ENCODE results near the gene LRRC4C. TPM values are rescaled to one million over a fixed set of nuclear protein-coding genes. Genes with fewer than 3 reads are reported as not detected.

LRRC4C gene
- total RNA-seq, 1 experiment from 2014 or later, result 0.15 TPM

DNA sequence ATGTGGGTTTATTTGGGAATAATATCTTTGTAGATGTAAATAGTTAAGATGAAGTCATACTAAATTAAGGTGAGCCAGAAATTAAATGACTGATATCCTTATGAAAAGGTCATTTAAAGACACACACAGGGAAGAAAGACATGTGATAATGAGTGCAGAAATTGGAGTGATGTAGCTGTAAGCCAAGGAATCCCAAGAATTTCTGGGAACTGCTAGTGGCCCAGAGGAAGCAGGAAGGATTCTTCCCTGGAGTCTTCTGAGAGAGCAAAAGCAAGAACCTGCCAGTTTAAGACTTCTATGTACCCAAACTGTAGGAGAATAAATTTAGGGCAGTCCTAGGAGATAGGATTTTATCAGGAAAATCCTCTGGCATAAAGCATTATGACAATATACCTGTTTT, 66.9 kb downstream of the LRRC4C start:
- Histone ChIP-seq H3K9me3 (ENCODE audit: control insufficient read depth, insufficient read depth, low read depth, low read length) (no peaks in the 10 kb centered on the region), H3K4me3 (ENCODE audit: low read depth in 2 of 2, low read length in 2 of 2) (no peak overlapping the region), H3K4me1 (ENCODE audit: control insufficient read depth, insufficient read depth, low read length) (no peaks in the 10 kb centered on the region), H3K27ac (ENCODE audit: low read length) (no peak overlapping the region), H3K27me3 (ENCODE audit: control insufficient read depth, insufficient read depth, low read length) (no peaks in the 10 kb centered on the region), H3K36me3 (ENCODE audit: control insufficient read depth, insufficient read depth, low read length) (no peaks in the 10 kb centered on the region)
- ATAC-seq (no peak), DNase-seq (ENCODE audit: low read depth, low spot score) (no peak)
- TF ChIP-seq SIN3A (IDR thresholded peaks at IDR 0.05; ENCODE audit: borderline replicate concordance, insufficient read depth, low read depth, low read length), result no peak
- TF ChIP-seq POLR2AphosphoS5 (IDR thresholded peaks at IDR 0.05; ENCODE audit: low read depth, low read length), result no peak
- TF ChIP-seq, protein P1, sequence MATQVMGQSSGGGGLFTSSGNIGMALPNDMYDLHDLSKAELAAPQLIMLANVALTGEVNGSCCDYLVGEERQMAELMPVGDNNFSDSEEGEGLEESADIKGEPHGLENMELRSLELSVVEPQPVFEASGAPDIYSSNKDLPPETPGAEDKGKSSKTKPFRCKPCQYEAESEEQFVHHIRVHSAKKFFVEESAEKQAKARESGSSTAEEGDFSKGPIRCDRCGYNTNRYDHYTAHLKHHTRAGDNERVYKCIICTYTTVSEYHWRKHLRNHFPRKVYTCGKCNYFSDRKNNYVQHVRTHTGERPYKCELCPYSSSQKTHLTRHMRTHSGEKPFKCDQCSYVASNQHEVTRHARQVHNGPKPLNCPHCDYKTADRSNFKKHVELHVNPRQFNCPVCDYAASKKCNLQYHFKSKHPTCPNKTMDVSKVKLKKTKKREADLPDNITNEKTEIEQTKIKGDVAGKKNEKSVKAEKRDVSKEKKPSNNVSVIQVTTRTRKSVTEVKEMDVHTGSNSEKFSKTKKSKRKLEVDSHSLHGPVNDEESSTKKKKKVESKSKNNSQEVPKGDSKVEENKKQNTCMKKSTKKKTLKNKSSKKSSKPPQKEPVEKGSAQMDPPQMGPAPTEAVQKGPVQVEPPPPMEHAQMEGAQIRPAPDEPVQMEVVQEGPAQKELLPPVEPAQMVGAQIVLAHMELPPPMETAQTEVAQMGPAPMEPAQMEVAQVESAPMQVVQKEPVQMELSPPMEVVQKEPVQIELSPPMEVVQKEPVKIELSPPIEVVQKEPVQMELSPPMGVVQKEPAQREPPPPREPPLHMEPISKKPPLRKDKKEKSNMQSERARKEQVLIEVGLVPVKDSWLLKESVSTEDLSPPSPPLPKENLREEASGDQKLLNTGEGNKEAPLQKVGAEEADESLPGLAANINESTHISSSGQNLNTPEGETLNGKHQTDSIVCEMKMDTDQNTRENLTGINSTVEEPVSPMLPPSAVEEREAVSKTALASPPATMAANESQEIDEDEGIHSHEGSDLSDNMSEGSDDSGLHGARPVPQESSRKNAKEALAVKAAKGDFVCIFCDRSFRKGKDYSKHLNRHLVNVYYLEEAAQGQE (IDR thresholded peaks at IDR 0.05; ENCODE audit: insufficient read depth in 1 of 2, low read depth in 2 of 2, low read length in 1 of 2), result no peak
- TF ChIP-seq, protein P2, sequence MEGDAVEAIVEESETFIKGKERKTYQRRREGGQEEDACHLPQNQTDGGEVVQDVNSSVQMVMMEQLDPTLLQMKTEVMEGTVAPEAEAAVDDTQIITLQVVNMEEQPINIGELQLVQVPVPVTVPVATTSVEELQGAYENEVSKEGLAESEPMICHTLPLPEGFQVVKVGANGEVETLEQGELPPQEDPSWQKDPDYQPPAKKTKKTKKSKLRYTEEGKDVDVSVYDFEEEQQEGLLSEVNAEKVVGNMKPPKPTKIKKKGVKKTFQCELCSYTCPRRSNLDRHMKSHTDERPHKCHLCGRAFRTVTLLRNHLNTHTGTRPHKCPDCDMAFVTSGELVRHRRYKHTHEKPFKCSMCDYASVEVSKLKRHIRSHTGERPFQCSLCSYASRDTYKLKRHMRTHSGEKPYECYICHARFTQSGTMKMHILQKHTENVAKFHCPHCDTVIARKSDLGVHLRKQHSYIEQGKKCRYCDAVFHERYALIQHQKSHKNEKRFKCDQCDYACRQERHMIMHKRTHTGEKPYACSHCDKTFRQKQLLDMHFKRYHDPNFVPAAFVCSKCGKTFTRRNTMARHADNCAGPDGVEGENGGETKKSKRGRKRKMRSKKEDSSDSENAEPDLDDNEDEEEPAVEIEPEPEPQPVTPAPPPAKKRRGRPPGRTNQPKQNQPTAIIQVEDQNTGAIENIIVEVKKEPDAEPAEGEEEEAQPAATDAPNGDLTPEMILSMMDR (IDR thresholded peaks at IDR 0.05), result no peak
- no peak for TF ChIP-seq TCF7L2 (IDR thresholded peaks at IDR 0.05; ENCODE audit: low read depth, low read length)
- BruUV-seq (replicated peaks), result no TSS peak
- in situ Hi-C loops (cut with HindIII; ENCODE audit: low pct_unique_long_range_greater_than_20kb, low sequenced_read_pairs) (no loop called here), intact Hi-C loops (cut with micrococcal nuclease; ENCODE audit: unreplicated experiment) (no loop called here)
- ChIA-PET POLR2A (no interaction called here), CTCF (no interaction called here)

DNA sequence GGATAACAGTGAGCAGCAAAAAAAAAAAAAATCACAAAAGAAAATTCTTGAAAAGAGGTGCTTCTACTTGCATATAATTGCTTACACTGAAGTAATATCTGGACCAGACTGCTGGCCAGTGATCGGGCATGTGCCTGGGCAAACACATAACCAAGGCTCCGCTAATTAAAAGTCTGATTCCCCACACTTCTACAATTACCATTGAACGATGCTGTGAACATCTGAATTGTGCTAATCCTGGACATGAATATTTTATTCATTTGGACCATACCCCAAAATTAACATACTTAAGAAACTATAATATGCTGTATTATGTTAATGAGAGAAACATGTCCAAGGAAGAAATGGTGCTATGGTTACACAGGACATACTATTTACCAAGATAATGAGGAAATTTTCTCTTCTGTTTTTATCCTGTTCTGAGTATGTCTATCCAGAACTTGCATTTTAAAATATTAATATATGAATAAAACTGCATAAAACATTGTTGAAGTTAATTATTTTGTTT, 69.8 kb downstream of the LRRC4C start:
- Histone ChIP-seq H3K27me3 (ENCODE audit: control insufficient read depth, insufficient read depth, low read length) (no peaks in the 10 kb centered on the region), H3K36me3 (ENCODE audit: control insufficient read depth, insufficient read depth, low read length) (no peaks in the 10 kb centered on the region), H3K4me3 (ENCODE audit: low read depth in 2 of 2, low read length in 2 of 2) (no peak overlapping the region), H3K4me1 (ENCODE audit: control insufficient read depth, insufficient read depth, low read length) (no peaks in the 10 kb centered on the region), H3K9me3 (ENCODE audit: control insufficient read depth, insufficient read depth, low read depth, low read length) (no peaks in the 10 kb centered on the region), H3K27ac (ENCODE audit: low read length) (no peak overlapping the region)
- CTCF ChIA-PET, result no interaction called here
- POLR2A ChIA-PET, result no interaction called here
- no peak for DNase-seq (ENCODE audit: low read depth, low spot score)
- TF ChIP-seq TCF7L2 (IDR thresholded peaks at IDR 0.05; ENCODE audit: low read depth, low read length) (no peak), POLR2AphosphoS5 (IDR thresholded peaks at IDR 0.05; ENCODE audit: low read depth, low read length) (no peak)
- in situ Hi-C loops (cut with HindIII; ENCODE audit: low pct_unique_long_range_greater_than_20kb, low sequenced_read_pairs), result no loop called here
- BruUV-seq (replicated peaks), result no TSS peak
- no peak for ATAC-seq
- intact Hi-C loops (cut with micrococcal nuclease; ENCODE audit: unreplicated experiment), result no loop called here

DNA sequence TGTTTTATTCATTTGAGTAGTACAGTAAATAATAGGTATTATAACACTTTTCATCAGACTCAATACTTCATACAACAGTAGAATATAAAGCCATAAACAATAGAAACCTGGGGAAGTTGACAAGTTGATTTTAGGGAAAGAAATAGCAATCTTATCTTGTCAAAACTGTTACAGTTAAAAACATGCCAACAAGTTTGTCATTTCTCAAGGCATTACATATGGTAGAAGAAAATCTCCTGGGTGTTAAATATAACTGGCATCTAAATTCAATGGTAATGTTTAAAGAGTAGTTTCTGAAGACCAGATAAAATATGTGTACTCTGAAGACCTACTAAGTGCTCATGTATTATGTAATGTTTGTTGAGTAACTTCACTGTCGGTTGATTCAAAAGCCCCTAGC, 75.1 kb downstream of the LRRC4C start:
- POLR2A ChIA-PET, result no interaction called here
- H3K27ac ChIP-seq (ENCODE audit: low read length), result no peak overlapping the region
- H3K9me3 ChIP-seq (ENCODE audit: control insufficient read depth, insufficient read depth, low read depth, low read length), result no peaks in the 10 kb centered on the region
- no TSS peak for BruUV-seq (replicated peaks)
- TF ChIP-seq, protein P2 (IDR thresholded peaks at IDR 0.05), result no peak
- TF ChIP-seq TCF7L2 (IDR thresholded peaks at IDR 0.05; ENCODE audit: low read depth, low read length), result no peak
- TF ChIP-seq, protein P1 (IDR thresholded peaks at IDR 0.05; ENCODE audit: insufficient read depth in 1 of 2, low read depth in 2 of 2, low read length in 1 of 2), result no peak
- no peak for TF ChIP-seq SIN3A (IDR thresholded peaks at IDR 0.05; ENCODE audit: borderline replicate concordance, insufficient read depth, low read depth, low read length)
- no peak for TF ChIP-seq POLR2AphosphoS5 (IDR thresholded peaks at IDR 0.05; ENCODE audit: low read depth, low read length)
- H3K4me1 ChIP-seq (ENCODE audit: control insufficient read depth, insufficient read depth, low read length), result no peaks in the 10 kb centered on the region
- ATAC-seq (no peak), DNase-seq (ENCODE audit: low read depth, low spot score) (no peak)
- H3K36me3 ChIP-seq (ENCODE audit: control insufficient read depth, insufficient read depth, low read length), result no peaks in the 10 kb centered on the region
- in situ Hi-C loops (cut with HindIII; ENCODE audit: low pct_unique_long_range_greater_than_20kb, low sequenced_read_pairs), result no loop called here
- no peak overlapping the region for H3K4me3 ChIP-seq (ENCODE audit: low read depth in 2 of 2, low read length in 2 of 2)
- intact Hi-C loops (cut with micrococcal nuclease; ENCODE audit: unreplicated experiment), result no loop called here
- H3K27me3 ChIP-seq (ENCODE audit: control insufficient read depth, insufficient read depth, low read length), result no peaks in the 10 kb centered on the region
- CTCF ChIA-PET, result no interaction called here

Measured in Panc1 (cell line).